Stimulated activated naive CD8-positive, alpha-beta T cell treated with anti-CD3 and anti-CD28 coated beads, Interleukin-15, amount 100 ng/mL, for 72 hours (primary cell): ENCODE data around the gene MPZL2.

Source experiments
- ATAC-seq: fragments of 150-1000 bp; cut with Tn5 transposase; 2 replicates; pipeline ENCODE4 v1.10.0; 2021; ENCODE audit warnings: mild to moderate bottlenecking, moderate library complexity
- DNase-seq, 2 donors: peaks; one replicate each; pipeline ENCODE4 v3.0.0; 2021 to 2022
- H3K27ac Mint-ChIP-seq, 2 donors: one replicate each; pipeline ENCODE4 v1.8.0; 2022; ENCODE audit warnings: mild to moderate bottlenecking in 2 of 2, mixed read lengths in 2 of 2, moderate library complexity in 2 of 2
- H3K27me3 Mint-ChIP-seq: one replicate; pipeline ENCODE4 v1.8.0; 2022; ENCODE audit warnings: mixed read lengths
- H3K4me1 Mint-ChIP-seq: one replicate; pipeline ENCODE4 v1.8.0; 2022; ENCODE audit warnings: mild to moderate bottlenecking, mixed read lengths
- H3K4me3 Mint-ChIP-seq, 2 donors: one replicate each; pipeline ENCODE4 v1.8.0; 2022; ENCODE audit warnings: mild to moderate bottlenecking in 2 of 2, mixed read lengths in 2 of 2, moderate library complexity in 1 of 2
- H3K9me3 Mint-ChIP-seq, 2 donors: one replicate each; pipeline ENCODE4 v1.8.0; 2022; ENCODE audit warnings: mixed read lengths in 2 of 2

The MPZL2 gene

GRCh38 chr11:118265954-118266353 is 1.9 kb upstream of the MPZL2 start:
- no peak overlapping the region for H3K27ac Mint-ChIP-seq
- ATAC-seq (no peak), DNase-seq (no peak)
- H3K27me3 Mint-ChIP-seq: peaks cover 5% of the 10 kb centered on the region
- peaks cover 43% of the 10 kb centered on the region for H3K4me1 Mint-ChIP-seq
- H3K4me3 Mint-ChIP-seq: no peak overlapping the region
- no peaks in the 10 kb centered on the region for H3K9me3 Mint-ChIP-seq

- no peaks in the 10 kb centered on the region for H3K9me3 Mint-ChIP-seq
- ATAC-seq (no peak), DNase-seq (no peak)
- peak overlapping the region; percentile 19 to 92 for H3K27ac Mint-ChIP-seq
- peak overlapping the region; percentile 89 to 98 for H3K4me3 Mint-ChIP-seq
- peaks cover 54% of the 10 kb centered on the region for H3K4me1 Mint-ChIP-seq
- H3K27me3 Mint-ChIP-seq: peaks cover 5% of the 10 kb centered on the region
Observed at GRCh38 chr11:118264569-118265465, 720 bp upstream of the MPZL2 start.

GRCh38 chr11:118263112-118263511 is 985 bp downstream of the MPZL2 start:
- peak overlapping the region; percentile 89 to 98 for H3K4me3 Mint-ChIP-seq
- peaks cover 0 to 11% of the 10 kb centered on the region in 2 donors for H3K9me3 Mint-ChIP-seq
- H3K27ac Mint-ChIP-seq: peak overlapping the region in 1 of 2 donors; percentile 92
- no peak for DNase-seq
- peaks cover 5% of the 10 kb centered on the region for H3K27me3 Mint-ChIP-seq
- no peak for ATAC-seq
- H3K4me1 Mint-ChIP-seq: peaks cover 71% of the 10 kb centered on the region

- ATAC-seq: peak; percentile 86
- Mint-ChIP-seq H3K27ac (no peak overlapping the region), H3K4me3 (peak overlapping the region in 1 of 2 donors; percentile 12), H3K9me3 (peaks cover 0 to 11% of the 10 kb centered on the region in 2 donors), H3K27me3 (peaks cover 1% of the 10 kb centered on the region), H3K4me1 (peaks cover 76% of the 10 kb centered on the region)
- peak in 1 of 2 donors; percentile 39 for DNase-seq
Observed at GRCh38 chr11:118260353-118260752, 3.7 kb downstream of the MPZL2 start.

GRCh38 chr11:118259138-118259537 is 5.0 kb downstream of the MPZL2 start:
- H3K27me3 Mint-ChIP-seq: no peaks in the 10 kb centered on the region
- H3K27ac Mint-ChIP-seq: no peak overlapping the region
- no peak for DNase-seq
- H3K4me3 Mint-ChIP-seq: no peak overlapping the region
- H3K9me3 Mint-ChIP-seq: peaks cover 0 to 11% of the 10 kb centered on the region in 2 donors
- peaks cover 76% of the 10 kb centered on the region for H3K4me1 Mint-ChIP-seq
- no peak for ATAC-seq

- Mint-ChIP-seq H3K4me1 (peaks cover 74% of the 10 kb centered on the region), H3K27me3 (no peaks in the 10 kb centered on the region), H3K9me3 (peaks cover 0 to 11% of the 10 kb centered on the region in 2 donors), H3K27ac (no peak overlapping the region), H3K4me3 (no peak overlapping the region)
- ATAC-seq (peak; percentile 42), DNase-seq (no peak)
Observed at GRCh38 chr11:118258410-118258809, 5.7 kb downstream of the MPZL2 start.

GRCh38 chr11:118252688-118253087 is 11.4 kb downstream of the MPZL2 start:
- peaks cover 59% of the 10 kb centered on the region for H3K4me1 Mint-ChIP-seq
- H3K27me3 Mint-ChIP-seq: no peaks in the 10 kb centered on the region
- ATAC-seq: no peak
- no peaks in the 10 kb centered on the region for H3K9me3 Mint-ChIP-seq
- DNase-seq: no peak
- H3K27ac Mint-ChIP-seq: peak overlapping the region; percentile 99
- H3K4me3 Mint-ChIP-seq: peak overlapping the region; percentile 96 to 98

GRCh38 chr11:118251858-118252652 is 12.0 kb downstream of the MPZL2 start, which contains the start of gene MPZL3:
Gene MPZL3, minus strand, starts transcription at chr11:118252365. Its CDS starts 71 bp downstream, at chr11:118252294.
- Mint-ChIP-seq H3K9me3 (no peaks in the 10 kb centered on the region), H3K27me3 (no peaks in the 10 kb centered on the region), H3K27ac (peak within 1 kb of the TSS; percentile 99), H3K4me3 (peak within 1 kb of the TSS; percentile 96 to 98), H3K4me1 (peaks cover 65% of the 10 kb centered on the region)
- ATAC-seq (peak; percentile 85), DNase-seq (peak; percentile 85 to 88)

GRCh38 chr11:118247041-118247440 is 17.1 kb downstream of the MPZL2 start:
- ATAC-seq (peak; percentile 72), DNase-seq (no peak)
- Mint-ChIP-seq H3K27me3 (no peaks in the 10 kb centered on the region), H3K27ac (peak overlapping the region in 1 of 2 donors; percentile 69), H3K4me3 (peak overlapping the region; percentile 32 to 41), H3K9me3 (no peaks in the 10 kb centered on the region), H3K4me1 (peaks cover 80% of the 10 kb centered on the region)

GRCh38 chr11:118245936-118246562 is 18.0 kb downstream of the MPZL2 start:
- Mint-ChIP-seq H3K9me3 (no peaks in the 10 kb centered on the region), H3K27ac (peak overlapping the region; percentile 22 to 74), H3K4me1 (peaks cover 88% of the 10 kb centered on the region), H3K4me3 (no peak overlapping the region), H3K27me3 (no peaks in the 10 kb centered on the region)
- no peak for ATAC-seq
- no peak for DNase-seq

- no peaks in the 10 kb centered on the region for H3K27me3 Mint-ChIP-seq
- H3K4me3 Mint-ChIP-seq: peak overlapping the region; percentile 4 to 61
- peaks cover 78% of the 10 kb centered on the region for H3K4me1 Mint-ChIP-seq
- DNase-seq (no peak), ATAC-seq (no peak)
- H3K27ac Mint-ChIP-seq: peak overlapping the region in 1 of 2 donors; percentile 100
- no peaks in the 10 kb centered on the region for H3K9me3 Mint-ChIP-seq
Observed at GRCh38 chr11:118243993-118244762, 19.9 kb downstream of the MPZL2 start.

GRCh38 chr11:118243161-118243560 is 20.9 kb downstream of the MPZL2 start:
- peaks cover 82% of the 10 kb centered on the region for H3K4me1 Mint-ChIP-seq
- peak overlapping the region; percentile 88 to 100 for H3K27ac Mint-ChIP-seq
- no peak for DNase-seq
- H3K27me3 Mint-ChIP-seq: no peaks in the 10 kb centered on the region
- H3K9me3 Mint-ChIP-seq: no peaks in the 10 kb centered on the region
- H3K4me3 Mint-ChIP-seq: peak overlapping the region; percentile 50 to 61
- no peak for ATAC-seq

GRCh38 chr11:118241764-118242098 is 22.4 kb downstream of the MPZL2 start:
- Mint-ChIP-seq H3K9me3 (no peaks in the 10 kb centered on the region), H3K4me1 (peaks cover 84% of the 10 kb centered on the region), H3K27me3 (no peaks in the 10 kb centered on the region), H3K27ac (peak overlapping the region; percentile 98 to 100), H3K4me3 (peak overlapping the region; percentile 77 to 83)
- ATAC-seq: peak; percentile 5
- no peak for DNase-seq

GRCh38 chr11:118240999-118241763 is 22.9 kb downstream of the MPZL2 start:
- ATAC-seq (peak; percentile 95), DNase-seq (peak; percentile 66 to 78)
- H3K4me3 Mint-ChIP-seq: peak overlapping the region; percentile 77 to 83

More at GRCh38 chr11:118240999-118241763, 22.9 kb downstream of the MPZL2 start:
- Mint-ChIP-seq H3K27me3 (no peaks in the 10 kb centered on the region), H3K9me3 (no peaks in the 10 kb centered on the region), H3K4me1 (peaks cover 84% of the 10 kb centered on the region), H3K27ac (peak overlapping the region; percentile 98 to 100)
